Measurements from ENCODE around the gene CRTC1.

DNA sequence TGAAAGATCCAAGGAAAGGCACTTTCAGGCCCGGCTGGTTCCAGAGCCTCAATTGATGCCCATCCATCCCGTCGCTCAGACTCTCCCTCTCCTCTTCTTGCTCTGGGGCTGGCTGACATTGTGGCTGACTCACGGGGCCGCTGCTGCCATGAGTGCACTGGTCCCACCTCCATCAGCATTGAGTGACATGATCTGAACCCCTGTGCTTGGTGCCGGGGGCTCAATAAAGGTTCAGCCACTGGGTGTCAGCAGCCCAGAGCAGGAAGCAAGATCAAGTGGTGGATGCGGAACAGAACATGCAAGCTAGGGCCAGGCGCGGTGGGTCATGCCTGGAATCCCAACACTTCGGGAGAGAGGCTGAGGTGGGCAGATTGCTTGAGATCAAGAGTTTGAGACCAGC lies 68.1 kb downstream of the CRTC1 start:
- no peak for TF ChIP-seq POLR2A (IDR thresholded peaks at IDR 0.05; ENCODE audit: low read length)
- TF ChIP-seq, protein P1, sequence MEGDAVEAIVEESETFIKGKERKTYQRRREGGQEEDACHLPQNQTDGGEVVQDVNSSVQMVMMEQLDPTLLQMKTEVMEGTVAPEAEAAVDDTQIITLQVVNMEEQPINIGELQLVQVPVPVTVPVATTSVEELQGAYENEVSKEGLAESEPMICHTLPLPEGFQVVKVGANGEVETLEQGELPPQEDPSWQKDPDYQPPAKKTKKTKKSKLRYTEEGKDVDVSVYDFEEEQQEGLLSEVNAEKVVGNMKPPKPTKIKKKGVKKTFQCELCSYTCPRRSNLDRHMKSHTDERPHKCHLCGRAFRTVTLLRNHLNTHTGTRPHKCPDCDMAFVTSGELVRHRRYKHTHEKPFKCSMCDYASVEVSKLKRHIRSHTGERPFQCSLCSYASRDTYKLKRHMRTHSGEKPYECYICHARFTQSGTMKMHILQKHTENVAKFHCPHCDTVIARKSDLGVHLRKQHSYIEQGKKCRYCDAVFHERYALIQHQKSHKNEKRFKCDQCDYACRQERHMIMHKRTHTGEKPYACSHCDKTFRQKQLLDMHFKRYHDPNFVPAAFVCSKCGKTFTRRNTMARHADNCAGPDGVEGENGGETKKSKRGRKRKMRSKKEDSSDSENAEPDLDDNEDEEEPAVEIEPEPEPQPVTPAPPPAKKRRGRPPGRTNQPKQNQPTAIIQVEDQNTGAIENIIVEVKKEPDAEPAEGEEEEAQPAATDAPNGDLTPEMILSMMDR (IDR thresholded peaks at IDR 0.05): no peak

All from A549 (cell line).